NCI-H2196 (cell line): ENCODE measurements around the gene TRPC4.

Experiments
- DNase-seq: peaks from one replicate; lab custom pipeline; 2025; ENCODE audit not compliant: unreplicated experiment; lab: John Stamatoyannopoulos, UW

The TRPC4 gene

DNA sequence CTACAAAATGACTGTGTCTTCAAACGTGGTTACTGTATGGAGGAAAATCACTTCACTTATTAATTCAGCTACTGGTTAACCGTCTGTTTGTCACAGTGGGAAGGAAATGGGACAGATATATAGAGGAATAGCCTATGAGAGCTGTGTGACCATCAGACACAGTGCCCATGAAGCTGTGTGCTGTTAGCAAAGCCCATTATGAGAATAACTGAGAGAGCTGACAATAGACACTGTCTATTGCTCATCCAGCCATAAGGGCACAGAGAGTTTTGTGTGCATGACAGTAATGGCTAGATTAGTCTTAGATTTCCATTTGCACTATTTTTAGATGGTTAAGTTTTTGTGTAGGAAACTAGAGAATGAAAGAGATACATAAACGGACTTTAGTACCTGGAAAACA lies 206.9 kb downstream of the TRPC4 start:
- no peak for DNase-seq

GRCh38 chr13:37657956-37658355 lies 211.6 kb downstream of the TRPC4 start:
- no peak for DNase-seq

DNA sequence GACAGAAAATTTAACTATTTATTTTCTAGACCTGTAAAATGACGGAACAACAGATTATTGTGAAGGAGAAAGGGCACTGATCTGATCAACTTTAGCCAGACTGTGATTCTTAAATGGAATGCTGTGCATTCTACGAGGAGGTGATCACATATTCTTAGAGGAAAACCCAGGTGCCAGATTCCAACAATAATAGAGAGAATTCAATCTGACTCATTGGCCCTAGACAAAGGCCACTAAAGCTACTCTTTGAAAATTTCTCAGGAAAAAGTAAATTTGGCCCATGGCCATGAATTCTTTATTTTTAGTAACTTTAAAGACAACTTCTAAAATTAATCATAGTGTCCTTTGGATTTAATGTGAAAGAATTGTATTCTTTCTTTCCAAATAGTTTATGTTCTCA lies 212.4 kb downstream of the TRPC4 start:
- no peak for DNase-seq

DNA sequence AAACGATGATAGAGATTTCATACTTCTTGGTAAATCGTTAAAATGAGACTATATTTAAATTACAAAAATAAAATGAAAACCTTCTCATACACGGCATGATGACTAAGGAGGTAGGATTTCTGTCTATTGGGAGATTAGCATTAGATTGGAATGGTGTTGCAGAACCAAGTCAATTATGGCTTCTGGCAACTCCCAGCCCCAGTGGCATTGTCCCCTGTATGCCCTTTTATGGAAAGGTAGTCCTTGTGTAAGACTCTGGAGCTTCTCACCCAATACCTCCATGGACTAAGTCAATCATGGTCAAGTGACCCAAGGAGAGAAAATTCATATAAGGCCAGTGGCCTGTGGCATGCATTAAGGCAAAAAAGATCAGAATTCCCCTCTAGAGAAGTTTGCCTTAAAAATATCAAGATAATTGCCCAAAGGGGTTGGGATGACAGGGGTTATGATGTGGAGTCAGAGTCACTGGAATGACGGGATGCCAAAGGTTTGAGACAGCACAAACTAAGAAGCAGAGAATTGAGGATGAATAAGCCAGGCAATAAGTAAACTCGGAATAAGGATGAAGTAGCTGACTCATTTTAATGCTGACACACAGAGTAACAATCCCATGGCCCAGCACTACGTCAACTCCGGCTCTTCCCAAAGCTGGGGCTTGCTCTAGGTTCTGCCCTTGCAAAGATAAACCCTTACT lies 213.2 kb downstream of the TRPC4 start:
- DNase-seq = no peak

DNA sequence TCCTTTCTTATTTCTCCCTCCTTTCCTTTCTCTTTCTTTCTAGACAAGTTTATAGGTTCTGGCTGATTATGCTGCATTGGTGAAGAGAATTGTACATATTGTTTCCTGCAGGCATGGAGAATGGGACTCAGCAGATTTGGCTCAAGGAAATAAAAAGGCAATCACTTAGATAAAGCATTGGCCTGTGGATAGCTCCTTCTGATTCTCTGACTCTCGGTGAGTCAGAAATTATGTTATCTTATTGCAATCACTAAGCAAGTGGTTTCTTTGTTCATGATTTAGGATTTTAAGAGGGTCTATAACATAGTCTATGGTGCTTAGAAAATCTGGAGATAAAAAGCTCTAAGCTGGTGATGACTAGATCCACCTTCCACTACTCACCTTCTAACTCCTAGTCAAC lies 217.0 kb downstream of the TRPC4 start:
- no peak for DNase-seq

DNA sequence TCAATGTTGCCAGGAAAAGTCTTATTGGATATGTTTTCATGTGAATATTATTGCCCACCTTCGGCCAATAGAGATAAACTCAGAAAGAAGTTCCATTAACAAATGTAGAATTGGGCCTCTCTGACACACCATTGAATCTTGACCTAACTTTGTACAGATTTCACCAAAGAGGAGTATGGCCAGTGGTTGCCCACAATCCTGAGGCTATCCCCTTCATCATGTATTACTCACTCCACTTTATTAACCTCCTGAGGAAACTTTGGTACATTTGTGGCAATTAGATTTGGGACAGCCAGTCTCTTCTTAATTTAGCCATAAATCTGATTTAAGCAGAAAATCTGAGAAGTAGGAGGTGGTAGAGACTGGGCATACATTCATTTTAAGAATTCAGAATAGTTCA lies 217.7 kb downstream of the TRPC4 start:
- no peak for DNase-seq

- DNase-seq = no peak
Measured at GRCh38 chr13:37648609-37649008, 221.0 kb downstream of the TRPC4 start.

GRCh38 chr13:37647031-37647650 lies 222.4 kb downstream of the TRPC4 start:
- no peak for DNase-seq

GRCh38 chr13:37646531-37646930 lies 223.0 kb downstream of the TRPC4 start:
- no peak for DNase-seq

- DNase-seq = no peak
Measured at GRCh38 chr13:37645181-37645740, 224.3 kb downstream of the TRPC4 start.

- no peak for DNase-seq
Measured at GRCh38 chr13:37641391-37641790, 228.2 kb downstream of the TRPC4 start.

- no peak for DNase-seq
Measured at GRCh38 chr13:37640499-37640898, 229.1 kb downstream of the TRPC4 start.

DNA sequence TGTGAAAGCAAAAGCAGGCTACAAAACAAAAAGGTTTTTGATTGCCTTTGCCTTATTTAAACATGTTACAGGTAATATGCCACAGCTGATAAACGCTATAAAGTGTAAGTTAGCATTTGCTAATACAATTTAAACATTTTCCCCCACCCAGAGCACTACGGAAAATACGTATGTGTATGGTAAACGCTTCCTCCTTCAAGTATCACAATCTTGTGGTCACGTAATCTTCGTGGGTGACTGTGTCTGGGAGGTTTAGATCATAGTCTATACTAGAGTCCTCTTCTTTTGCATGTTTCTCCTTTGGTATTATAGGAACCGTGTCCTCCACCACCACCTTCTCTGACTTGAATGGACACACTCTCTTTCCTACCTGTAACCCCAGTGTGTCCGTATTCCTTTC lies 232.9 kb downstream of the TRPC4 start:
- DNase-seq = no peak

GRCh38 chr13:37632294-37632693 lies 237.3 kb downstream of the TRPC4 start:
- no peak for DNase-seq

- no peak for DNase-seq
Measured at GRCh38 chr13:37627428-37627827, 242.1 kb downstream of the TRPC4 start.

- no peak for DNase-seq
Measured at GRCh38 chr13:37621811-37622361, 247.7 kb downstream of the TRPC4 start.

DNA sequence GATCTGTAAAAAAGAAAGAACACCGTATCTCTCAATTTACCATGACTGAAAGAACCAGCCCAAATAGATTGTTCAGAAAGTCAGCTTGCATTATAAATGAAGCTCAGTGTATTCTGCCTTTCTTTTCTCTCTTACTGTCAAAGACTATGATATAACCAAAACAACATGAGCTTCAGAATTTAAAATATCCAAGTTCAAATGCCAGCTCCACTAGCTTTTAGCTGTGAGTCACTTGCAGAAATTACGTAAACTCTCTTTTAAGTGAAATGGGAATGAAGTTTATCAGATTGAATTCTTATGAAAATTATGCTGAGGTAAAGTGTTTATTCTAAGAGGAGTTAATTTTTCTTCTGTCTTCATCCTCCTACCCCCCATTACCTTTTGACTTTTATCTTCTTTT lies 251.0 kb downstream of the TRPC4 start:
- DNase-seq = no peak

DNA sequence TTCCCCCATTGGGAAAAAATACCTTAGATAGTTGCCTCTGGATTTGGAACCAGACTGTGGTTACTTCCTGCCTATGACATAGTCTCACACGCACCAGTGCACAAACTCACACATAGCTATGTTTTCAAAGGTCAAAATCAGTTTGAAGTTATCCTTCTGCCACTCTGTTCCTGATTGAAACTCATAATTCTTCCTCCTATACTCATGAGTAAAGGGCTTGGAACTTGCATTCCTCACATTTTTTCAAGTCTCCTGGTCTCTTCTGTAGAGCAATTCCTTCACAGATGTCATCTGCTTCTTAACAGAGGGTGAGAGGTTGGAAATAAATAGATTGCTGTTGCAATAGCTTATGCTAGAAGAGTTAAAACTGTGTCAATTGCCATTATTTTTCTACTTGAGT lies 252.4 kb downstream of the TRPC4 start:
- no peak for DNase-seq

- DNase-seq = no peak
Measured at GRCh38 chr13:37616131-37616530, 253.4 kb downstream of the TRPC4 start.

GRCh38 chr13:37615276-37615675 lies 254.3 kb downstream of the TRPC4 start:
- no peak for DNase-seq

DNA sequence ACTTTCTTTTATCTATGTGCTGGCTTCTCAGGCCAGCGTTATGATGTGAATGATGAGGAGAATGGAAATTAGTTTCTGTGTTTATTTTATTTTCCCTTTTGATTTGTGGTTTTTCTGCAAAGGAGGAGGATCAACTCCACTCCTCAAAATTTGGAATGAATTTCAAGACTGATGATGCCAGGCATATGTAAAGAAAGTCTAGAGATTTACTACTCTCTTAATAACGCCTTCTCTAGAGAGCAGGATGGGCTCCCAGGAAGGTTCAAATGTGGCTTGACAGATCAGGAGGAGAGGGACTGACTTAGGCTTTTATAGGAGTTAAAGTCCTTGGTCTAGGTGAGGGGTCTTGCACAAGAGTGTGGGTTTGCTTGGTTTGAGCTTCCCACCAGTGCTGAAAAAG lies 255.9 kb downstream of the TRPC4 start:
- DNase-seq = no peak

DNA sequence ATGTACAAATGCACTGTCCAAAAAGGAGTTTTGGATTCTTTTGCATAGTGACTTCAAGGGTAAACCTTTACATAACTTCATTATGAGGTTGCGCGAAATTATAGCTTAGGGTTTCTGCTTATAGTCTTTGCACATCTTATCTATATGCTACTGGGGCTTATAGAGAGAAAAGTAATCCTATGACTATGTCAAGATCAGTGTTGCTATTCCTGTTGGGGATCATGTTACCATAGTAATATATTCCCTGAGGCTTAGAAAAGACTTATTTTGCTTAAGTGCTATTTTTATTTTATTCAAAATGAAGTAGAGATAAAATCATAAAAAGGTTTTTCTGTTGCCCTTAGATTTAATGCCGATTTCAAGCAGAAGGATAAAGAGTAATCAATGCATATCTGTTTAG lies 256.3 kb downstream of the TRPC4 start:
- no peak for DNase-seq
